ENCODE data around the gene AFAP1L1. TPM values are rescaled to one million over a fixed set of nuclear protein-coding genes. Genes with fewer than 3 reads are reported as not detected.

AFAP1L1 gene
- total and polyA plus RNA-seq, 10 of the 15 experiments (the other 5 are each of a cell fraction or from before 2014, with no cell fraction given) = 0.11 TPM; not detected in 9

- TF ChIP-seq PRDM15 (CRISPR knock-in tag; IDR thresholded peaks at IDR 0.05) (0 out of 2 replicates have a peak, but pooled peaks have one; percentile 22), STAT3 (IDR thresholded peaks at IDR 0.05; ENCODE audit: low read depth, low read length) (no peak), BCLAF1 (IDR thresholded peaks at IDR 0.05) (peak; percentile 86), ZBTB40 (IDR thresholded peaks at IDR 0.05; ENCODE audit: borderline replicate concordance) (peak; percentile 37; the same call in 1 of the 2 replicates), GABPA (IDR thresholded peaks at IDR 0.05; ENCODE audit: low read depth) (no peak), ZNF217 (IDR thresholded peaks at IDR 0.05) (no peak), KDM1A (IDR thresholded peaks at IDR 0.05; ENCODE audit: borderline replicate concordance) (no peak), SUZ12 (IDR thresholded peaks at IDR 0.05; ENCODE audit: unreplicated experiment) (no peak), IRF4 (IDR thresholded peaks at IDR 0.05; ENCODE audit: low read depth, low read length) (no peak), CEBPB (IDR thresholded peaks at IDR 0.05; ENCODE audit: borderline replicate concordance in 1 of 2, low read depth in 2 of 2, low read length in 2 of 2) (no peak), SKIL (IDR thresholded peaks at IDR 0.05; ENCODE audit: low read depth, poor library complexity, severe bottlenecking) (peak; percentile 36), HDAC2 (IDR thresholded peaks at IDR 0.05) (no peak), PAX5 (IDR thresholded peaks at IDR 0.05; ENCODE audit: borderline replicate concordance, low read depth, low read length) (0 out of 2 replicates have a peak, but pooled peaks have one; percentile 8), FOS (IDR thresholded peaks at IDR 0.05; ENCODE audit: borderline replicate concordance, extremely low read depth, insufficient read length) (peak; percentile 70)
Measured at GRCh38 chr5:149357370-149358293, 86.0 kb downstream of the AFAP1L1 start, which contains the start of gene PCYOX1L (continued).

All from GM12878 (cell line).